K562 treated with DMSO at 1 percent for 12 hours (cell line): ENCODE data around the gene KCNJ14. TPM values are rescaled to one million over a fixed set of nuclear protein-coding genes. Genes with fewer than 3 reads are reported as not detected.

Experiments used
- total RNA-seq: library from RNA; unstranded; fragments of 300-600 nt; gene quantifications from 2 replicates; pipeline ENCODE4 v1.2.3, GENCODE V29; 2022; ENCODE audit not compliant: insufficient read depth

KCNJ14 gene
- 2.3 and 2.4 TPM in 2 replicates for total RNA-seq

DNA sequence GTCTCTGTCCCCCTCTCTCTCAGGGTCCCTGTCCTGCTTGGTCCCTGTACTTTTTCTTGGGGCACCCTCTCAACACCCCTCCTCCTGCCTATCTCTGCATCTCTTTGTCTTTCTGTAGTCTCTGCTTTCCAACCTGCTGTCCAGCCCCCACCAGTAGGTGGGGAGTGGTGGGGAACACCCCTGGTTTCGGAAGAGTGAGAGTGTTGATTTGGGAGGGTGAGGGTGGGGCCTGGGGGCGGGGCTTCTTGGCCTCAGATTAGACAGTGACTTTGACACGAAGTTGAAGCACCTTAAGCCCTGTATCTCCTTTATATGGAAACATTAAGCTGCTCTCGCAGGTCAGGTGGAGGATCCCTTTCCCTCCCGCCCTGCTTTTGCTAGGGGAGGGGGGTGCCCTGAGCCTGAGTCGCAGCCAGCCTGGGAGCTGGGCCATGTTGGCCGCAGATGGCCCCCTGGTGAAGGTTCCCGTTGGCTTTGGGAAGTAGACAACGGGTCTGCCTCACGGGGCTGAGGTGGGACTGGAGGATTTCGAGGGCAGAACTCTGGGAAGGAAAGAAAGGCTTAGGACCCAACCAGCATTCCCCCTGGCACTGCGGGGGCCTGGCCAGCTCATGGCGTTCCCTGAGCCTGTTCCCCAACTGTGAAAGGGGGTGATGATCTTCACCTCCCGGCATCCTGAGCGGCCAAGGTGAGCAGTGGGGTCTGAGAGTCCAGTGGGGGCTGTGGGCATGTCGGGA, at the start of gene KCNJ14:
Gene KCNJ14 (plus strand): TSS at position 404 of the 737 bp plus-strand sequence. CDS start 6,151 bp downstream, outside the sequence.

DNA sequence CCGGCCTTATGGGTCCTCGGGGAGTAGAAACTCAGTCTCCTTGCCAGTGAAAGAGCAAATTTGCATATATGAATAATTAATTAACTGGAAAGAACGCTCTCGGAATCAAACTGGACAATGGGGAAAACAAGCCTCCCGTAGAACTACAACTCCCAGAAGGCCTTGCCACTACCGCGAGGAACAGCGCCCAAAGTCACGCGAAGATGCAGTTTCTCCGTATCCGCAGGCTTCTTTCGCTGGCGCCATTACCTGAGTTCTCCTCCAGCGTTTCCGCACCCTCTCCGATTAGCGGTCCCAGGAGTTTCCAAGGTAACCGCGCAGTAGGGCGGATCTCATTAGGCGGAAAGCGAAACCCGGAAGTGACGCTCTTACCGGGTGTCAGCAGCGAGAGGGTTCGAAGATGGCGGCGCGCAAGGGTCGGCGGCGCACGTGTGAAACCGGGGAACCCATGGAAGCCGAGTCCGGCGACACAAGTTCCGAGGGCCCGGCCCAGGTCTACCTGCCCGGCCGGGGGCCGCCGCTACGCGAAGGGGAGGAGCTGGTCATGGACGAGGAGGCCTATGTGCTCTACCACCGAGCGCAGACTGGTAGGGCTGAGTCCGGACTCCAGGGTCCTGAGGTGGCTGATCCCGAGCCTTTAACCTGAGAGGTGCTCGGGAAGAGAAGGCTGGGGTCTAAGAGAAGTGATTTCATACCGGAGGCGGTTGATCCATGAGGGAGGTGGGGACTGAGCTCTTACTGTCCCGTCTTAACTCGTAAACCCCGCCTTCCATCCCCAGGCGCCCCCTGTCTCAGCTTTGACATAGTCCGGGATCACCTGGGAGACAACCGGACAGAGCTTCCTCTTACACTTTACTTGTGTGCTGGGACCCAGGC, 9.5 kb upstream of the KCNJ14 start, which contains the start of gene GRWD1:
Gene GRWD1 (plus strand): TSS at position 378 of the 876 bp plus-strand sequence. CDS start 23 bp downstream, at position 401.

DNA sequence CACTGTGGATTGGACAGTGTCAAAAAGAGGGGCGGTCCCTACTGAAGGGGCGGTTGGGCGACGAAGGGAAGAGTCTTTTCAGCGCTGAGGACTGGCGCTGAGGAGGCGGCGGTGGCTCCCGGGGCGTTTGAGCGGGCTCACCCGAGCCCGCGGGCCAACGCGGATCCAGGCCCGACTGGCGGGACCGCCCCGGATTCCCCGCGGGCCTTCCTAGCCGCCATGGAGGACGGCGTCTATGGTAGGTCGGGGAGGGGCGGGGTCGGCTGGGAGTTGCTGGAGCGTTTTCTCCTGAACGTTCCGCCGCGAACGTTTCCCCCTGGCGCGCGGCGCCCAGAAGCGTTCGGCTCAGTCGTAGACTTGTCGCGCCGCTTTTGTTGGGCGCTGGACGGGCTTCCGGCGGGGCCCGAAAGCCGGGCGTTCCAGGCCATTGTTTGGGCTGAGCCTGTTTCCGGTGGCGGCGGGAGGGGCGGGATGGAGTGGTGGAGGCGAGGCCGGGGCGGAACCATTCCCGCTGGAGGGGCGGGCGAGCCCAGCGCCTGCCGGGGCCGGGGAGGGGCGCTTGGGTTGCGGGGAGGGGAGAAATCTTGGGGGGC, 14.0 kb downstream of the KCNJ14 start, which contains the start of gene CYTH2:
Gene CYTH2 (plus strand): TSS at position 81 of the 593 bp plus-strand sequence. CDS start 139 bp downstream, at position 220.

DNA sequence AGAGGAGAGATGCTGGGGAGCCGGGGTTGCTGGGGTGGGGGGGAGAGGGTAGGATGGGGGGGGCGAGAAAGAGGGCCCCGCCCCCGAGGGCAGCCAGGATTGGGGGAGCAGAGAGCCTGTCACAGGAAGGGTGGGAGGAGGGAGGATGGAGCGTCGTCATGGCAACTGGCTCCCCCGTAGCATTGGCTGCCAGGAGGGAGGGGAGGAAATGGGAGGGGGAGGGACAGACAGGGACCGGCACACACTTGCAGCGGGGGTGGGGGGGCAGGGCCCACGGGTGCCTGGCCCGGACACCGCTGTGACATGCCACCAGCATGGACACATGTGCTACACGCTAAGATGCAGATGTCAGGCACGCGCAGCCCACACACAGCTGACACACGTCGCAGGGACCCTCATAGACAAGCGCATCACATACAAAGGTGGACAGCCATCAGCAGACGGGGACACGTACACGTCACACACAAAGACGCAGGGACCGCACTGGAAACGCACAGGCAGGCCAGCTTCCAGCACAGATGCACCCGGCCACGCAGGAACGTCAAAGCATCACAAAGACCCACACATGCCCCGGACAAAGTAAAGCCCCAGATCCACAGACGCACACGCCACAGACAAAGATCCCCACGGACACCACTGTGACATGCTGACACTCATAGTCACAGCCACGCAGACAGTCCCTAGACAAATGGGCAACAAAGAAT, 56.6 kb downstream of the KCNJ14 start, which contains the start of gene LMTK3:
Gene LMTK3 (minus strand): TSS at position 36 of the 704 bp plus-strand sequence. CDS start 259 bp downstream, outside the sequence.

Other genes starting within 250 kb of the KCNJ14 start
- 6.3 and 26.6 TPM in 2 replicates for gene CARD8, start 199.7 kb upstream of the KCNJ14 start, total RNA-seq
- not detected in 2 replicates for gene ZNF114, start 185.5 kb upstream of the KCNJ14 start, total RNA-seq
- 200 and 238 TPM in 2 replicates for gene EMP3, start 130.0 kb upstream of the KCNJ14 start, total RNA-seq
- 2.6 and 7.7 TPM in 2 replicates for gene TMEM143, start 91.6 kb upstream of the KCNJ14 start, total RNA-seq
- gene SYNGR4, start 91.2 kb upstream of the KCNJ14 start, total RNA-seq: 1.1 TPM in 1 of 2 replicates, not detected in the other
- gene KDELR1, start 64.0 kb upstream of the KCNJ14 start, total RNA-seq: 162 and 237 TPM in 2 replicates
- 11.8 and 27.2 TPM in 2 replicates for gene GRIN2D, start 61.9 kb upstream of the KCNJ14 start, total RNA-seq
- 12.5 and 27.2 TPM in 2 replicates for gene GRWD1, start 9.6 kb upstream of the KCNJ14 start, total RNA-seq
- 56.5 and 72.5 TPM in 2 replicates for gene CYTH2, start 13.8 kb downstream of the KCNJ14 start, total RNA-seq
- 8.5 and 9.9 TPM in 2 replicates for gene LMTK3, start 56.3 kb downstream of the KCNJ14 start, total RNA-seq
- 1.0 and 2.0 TPM in 2 replicates for gene SULT2B1, start 96.6 kb downstream of the KCNJ14 start, total RNA-seq
- not detected in 2 replicates for gene SPACA4, start 151.2 kb downstream of the KCNJ14 start, total RNA-seq
- gene FAM83E, start 159.5 kb downstream of the KCNJ14 start, total RNA-seq: 1.2 TPM in 1 of 2 replicates, not detected in the other
- 5,080 and 6,810 TPM in 2 replicates for gene RPL18, start 163.6 kb downstream of the KCNJ14 start, total RNA-seq
- 7.6 and 8.2 TPM in 2 replicates for gene SPHK2, start 163.9 kb downstream of the KCNJ14 start, total RNA-seq
- gene DBP, start 181.8 kb downstream of the KCNJ14 start, total RNA-seq: 17.4 and 19.1 TPM in 2 replicates
- gene CA11, start 190.6 kb downstream of the KCNJ14 start, total RNA-seq: 14.8 and 24.9 TPM in 2 replicates
- gene NTN5, start 217.4 kb downstream of the KCNJ14 start, total RNA-seq: 0.96 and 0.98 TPM in 2 replicates
- 0.23 TPM in 1 of 2 replicates, not detected in the other for gene FUT2, start 240.4 kb downstream of the KCNJ14 start, total RNA-seq